Breast epithelium (tissue), 4 donors: ENCODE results near the gene MTOR. TPM values are rescaled to one million over a fixed set of nuclear protein-coding genes. Genes with fewer than 3 reads are reported as not detected.
A peak's percentile ranks its signal among the peaks of the same experiment; 100 is the strongest.
"Not testable (repeated sequence)": the region's sequence is repeated elsewhere in the genome, so short reads cannot be mapped to it uniquely, and the experiment has no call there.

ENCODE experiments used
- DNase-seq, 2 donors: peaks; one replicate each; pipeline ENCODE4 v3.0.0-alpha.2; 2019; ENCODE audit warnings: low spot score in 2 of 2
- H3K27ac ChIP-seq, 2 donors: fragments of 200-600 bp; sonication (generic) in 1 of 2; one replicate each; pipeline ENCODE4 v1.5.1; 2016 to 2019; ENCODE audit warnings: mild to moderate bottlenecking in 1 of 2
- H3K27me3 ChIP-seq, 2 donors: fragments of 200-600 bp; sonication (generic) in 1 of 2; one replicate each; pipeline versions ENCODE4 v1.5.1 to v1.6.0; 2017 to 2019; ENCODE audit warnings: control low read depth in 1 of 2, mild to moderate bottlenecking in 1 of 2
- H3K36me3 ChIP-seq: fragments of 200-600 bp; one replicate; pipeline ENCODE4 v1.5.1; 2019
- H3K4me1 ChIP-seq, 2 donors: fragments of 200-600 bp; sonication (generic); one replicate each; pipeline ENCODE4 v1.5.1; 2016 to 2019; ENCODE audit warnings: control low read depth in 1 of 2
- H3K4me3 ChIP-seq, 3 donors: fragments of 200-600 bp; sonication (generic); 1 replicate in 2 of 3; 2 replicates in 1 of 3; pipeline ENCODE4 v1.5.1; 2016 to 2019; ENCODE audit warnings: mild to moderate bottlenecking in 3 of 3, moderate library complexity in 2 of 3
- H3K9me3 ChIP-seq, 2 donors: fragments of 200-600 bp; sonication (generic) in 1 of 2; one replicate each; pipeline ENCODE4 v1.5.1; 2016 to 2019; ENCODE audit warnings: control low read depth in 1 of 2
- CTCF ChIP-seq, 3 donors: fragments of 450-650 bp; IDR thresholded peaks; one replicate each; pipeline ENCODE4 v1.5.1; 2016 to 2017; ENCODE audit warnings: antibody characterized with exemption in 3 of 3, mild to moderate bottlenecking in 3 of 3, moderate library complexity in 3 of 3
- POLR2A ChIP-seq: fragments of 450-650 bp; IDR thresholded peaks from one replicate; pipeline ENCODE4 v1.6.1; 2016; ENCODE audit warnings: antibody characterized with exemption, mild to moderate bottlenecking, moderate library complexity
- POLR2AphosphoS5 ChIP-seq, 3 donors: sonication (generic); formaldehyde crosslinking; IDR thresholded peaks; one replicate each; pipeline ENCODE4 v1.6.1; 2017; ENCODE audit warnings: antibody characterized with exemption in 3 of 3
- intact Hi-C: fragments of 100-400 bp; cut with DNase I; formaldehyde crosslinking; loops from one replicate; pipeline ENCODE4 v1.15.1; 2023; ENCODE audit warnings: low total_unique reads
- total RNA-seq, 3 donors: library from RNA; depleted of rRNA; stranded (reverse); fragments of >200 nt; gene quantifications; one replicate each; pipeline ENCODE4 v1.1.0, GENCODE V29; 2016

The MTOR gene
- total RNA-seq, 3 donors from 2014 or later = 36.8 to 48.4 (median 46.5) TPM

GRCh38 chr1:11175461-11175860, 86.9 kb downstream of the MTOR start:
- TF ChIP-seq POLR2A (no peak), CTCF (IDR thresholded peaks at IDR 0.05) (no peak), POLR2AphosphoS5 (IDR thresholded peaks at IDR 0.05) (no peak)
- H3K9me3 ChIP-seq = no peaks in the 10 kb centered on the region
- intact Hi-C loops = loop anchor here (5.0 kb wide), 1 partner anchor 52 kb away; no protein-coding TSS in a partner anchor
- H3K27me3 ChIP-seq = no peaks in the 10 kb centered on the region
- no peaks in the 10 kb centered on the region for H3K4me1 ChIP-seq
- no peaks in the 10 kb centered on the region for H3K36me3 ChIP-seq
- DNase-seq = no peak
- no peak overlapping the region for H3K27ac ChIP-seq
- H3K4me3 ChIP-seq = no peak overlapping the region

- Histone ChIP-seq H3K9me3 (no peaks in the 10 kb centered on the region), H3K4me1 (no peaks in the 10 kb centered on the region), H3K27ac (no peak overlapping the region), H3K4me3 (no peak overlapping the region), H3K27me3 (no peaks in the 10 kb centered on the region), H3K36me3 (no peaks in the 10 kb centered on the region)
- TF ChIP-seq POLR2A (no peak), CTCF (IDR thresholded peaks at IDR 0.05) (no peak), POLR2AphosphoS5 (IDR thresholded peaks at IDR 0.05) (no peak)
- intact Hi-C loops = no loop called here
- peak in 1 of 2 donors; percentile 37 for DNase-seq
Measured at GRCh38 chr1:11174261-11174942, 87.9 kb downstream of the MTOR start.

GRCh38 chr1:11170102-11170501, 92.2 kb downstream of the MTOR start:
- no peak for DNase-seq
- no peak overlapping the region for H3K4me3 ChIP-seq
- no peak overlapping the region for H3K27ac ChIP-seq
- intact Hi-C loops = no loop called here
- no peaks in the 10 kb centered on the region for H3K9me3 ChIP-seq
- no peaks in the 10 kb centered on the region for H3K36me3 ChIP-seq
- no peaks in the 10 kb centered on the region for H3K27me3 ChIP-seq
- H3K4me1 ChIP-seq = no peaks in the 10 kb centered on the region
- TF ChIP-seq POLR2A (no peak), CTCF (IDR thresholded peaks at IDR 0.05) (no peak), POLR2AphosphoS5 (IDR thresholded peaks at IDR 0.05) (no peak)

- no peak overlapping the region for H3K4me3 ChIP-seq
- no peaks in the 10 kb centered on the region for H3K9me3 ChIP-seq
- no peak overlapping the region for H3K27ac ChIP-seq
- H3K36me3 ChIP-seq = no peaks in the 10 kb centered on the region
- TF ChIP-seq POLR2AphosphoS5 (IDR thresholded peaks at IDR 0.05) = no peak
- TF ChIP-seq POLR2A = no peak
- no peak for TF ChIP-seq CTCF (IDR thresholded peaks at IDR 0.05)
- H3K4me1 ChIP-seq = no peaks in the 10 kb centered on the region
- intact Hi-C loops = no loop called here
- no peaks in the 10 kb centered on the region for H3K27me3 ChIP-seq
- DNase-seq = no peak
Measured at GRCh38 chr1:11169202-11169601, 93.1 kb downstream of the MTOR start.

GRCh38 chr1:11168731-11169130, 93.6 kb downstream of the MTOR start:
- TF ChIP-seq CTCF (IDR thresholded peaks at IDR 0.05) (no peak), POLR2A (no peak), POLR2AphosphoS5 (IDR thresholded peaks at IDR 0.05) (no peak)
- no peak for DNase-seq
- no peaks in the 10 kb centered on the region for H3K27me3 ChIP-seq

GRCh38 chr1:11166744-11167143, 95.6 kb downstream of the MTOR start:
- H3K27me3 ChIP-seq, intact Hi-C loops, H3K36me3 ChIP-seq, H3K9me3 ChIP-seq, H3K4me1 ChIP-seq, H3K27ac ChIP-seq, H3K4me3 ChIP-seq, DNase-seq: not testable (repeated sequence)

More at GRCh38 chr1:11168731-11169130, 93.6 kb downstream of the MTOR start:
- intact Hi-C loops = no loop called here
- Histone ChIP-seq H3K27ac (no peak overlapping the region), H3K9me3 (no peaks in the 10 kb centered on the region), H3K4me3 (no peak overlapping the region), H3K4me1 (no peaks in the 10 kb centered on the region), H3K36me3 (no peaks in the 10 kb centered on the region)

- H3K4me3 ChIP-seq, H3K36me3 ChIP-seq, intact Hi-C loops, H3K4me1 ChIP-seq, DNase-seq, H3K27me3 ChIP-seq, H3K9me3 ChIP-seq, H3K27ac ChIP-seq: not testable (repeated sequence)
Measured at GRCh38 chr1:11162752-11163151, 99.6 kb downstream of the MTOR start.
